D721Med (cell line): ENCODE results near the gene P2RX1.

Experiments
- DNase-seq: peaks from one replicate; pipeline ENCODE4 v3.0.0; 2011; ENCODE audit warnings: low spot score; ENCODE audit not compliant: insufficient read length
- FAIRE-seq: peaks from 2 replicates; lab custom pipeline; 2011; peaks lifted over from hg19 to GRCh38; lab: Jason Lieb, UNC
- CTCF ChIP-seq: IDR thresholded peaks from 2 replicates; pipeline ENCODE4 v1.5.1; 2012; ENCODE audit warnings: mild to moderate bottlenecking, control low read depth; ENCODE audit not compliant: insufficient read depth; ENCODE audit errors: missing control alignments

P2RX1 gene

DNA sequence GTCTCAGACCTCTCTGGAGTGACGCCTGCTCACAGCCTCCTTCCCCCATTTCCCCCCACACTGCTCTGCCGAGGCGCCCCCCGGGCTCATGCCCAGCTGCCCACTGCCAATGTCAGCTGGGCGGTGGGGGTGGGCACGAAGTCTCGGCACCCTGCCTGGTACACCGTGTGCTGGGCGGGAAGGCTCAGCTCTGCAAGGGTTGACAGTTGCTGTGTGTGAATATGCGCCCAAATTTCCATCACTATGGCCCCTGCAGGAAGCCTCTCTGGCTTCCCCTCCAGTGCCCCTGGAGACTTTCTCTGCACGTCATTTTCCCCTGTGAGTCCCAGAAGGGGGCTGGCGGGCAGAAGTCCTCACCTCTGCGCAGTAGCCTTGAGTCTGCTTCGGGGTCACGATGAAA is 11.8 kb downstream of the P2RX1 start:
- no peak for TF ChIP-seq CTCF
- FAIRE-seq: no peak
- no peak for DNase-seq

- DNase-seq (no peak), FAIRE-seq (no peak)
- no peak for TF ChIP-seq CTCF
Measured at GRCh38 chr17:3903881-3904290, 12.4 kb downstream of the P2RX1 start.

- FAIRE-seq (no peak), DNase-seq (no peak)
- TF ChIP-seq CTCF: no peak
Measured at GRCh38 chr17:3903051-3903825, 13.0 kb downstream of the P2RX1 start.

DNA sequence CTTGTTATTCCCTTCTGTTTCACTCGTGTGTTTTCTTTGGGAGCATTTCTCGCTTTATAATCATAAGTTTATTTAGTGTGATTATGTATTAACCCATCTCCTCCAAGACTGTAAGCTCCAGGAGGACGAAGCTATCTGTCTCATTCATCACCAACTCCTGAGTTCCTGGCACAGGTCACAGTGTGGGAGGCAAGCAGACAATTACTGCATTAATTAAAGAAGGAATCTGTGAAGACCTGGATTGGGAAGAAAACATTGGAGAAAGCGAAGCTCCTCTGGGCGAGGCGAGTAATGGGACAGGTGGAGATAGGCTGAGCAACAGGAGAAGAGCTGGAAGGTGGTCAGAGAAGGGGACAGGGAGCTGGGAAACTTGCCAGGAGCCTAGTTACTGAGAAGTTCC is 15.6 kb downstream of the P2RX1 start:
- no peak for DNase-seq
- TF ChIP-seq CTCF: no peak
- FAIRE-seq: no peak

- DNase-seq (no peak), FAIRE-seq (no peak)
- TF ChIP-seq CTCF: no peak
Measured at GRCh38 chr17:3897731-3898130, 18.5 kb downstream of the P2RX1 start.

DNA sequence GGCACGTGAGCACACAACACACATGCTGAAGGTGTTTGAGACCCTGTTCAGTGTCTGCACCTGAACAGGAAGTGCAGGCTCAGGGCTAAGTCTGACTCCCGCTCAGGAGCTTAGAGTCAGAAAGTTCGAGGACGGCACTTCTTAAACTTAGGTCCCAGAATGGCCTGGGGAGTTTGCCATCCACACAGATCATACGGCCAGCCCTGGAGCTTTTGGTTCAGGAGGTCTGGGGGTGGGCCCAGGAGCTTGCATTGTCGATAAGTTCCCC is 19.4 kb downstream of the P2RX1 start:
- no peak for TF ChIP-seq CTCF
- FAIRE-seq (no peak), DNase-seq (no peak)

DNA sequence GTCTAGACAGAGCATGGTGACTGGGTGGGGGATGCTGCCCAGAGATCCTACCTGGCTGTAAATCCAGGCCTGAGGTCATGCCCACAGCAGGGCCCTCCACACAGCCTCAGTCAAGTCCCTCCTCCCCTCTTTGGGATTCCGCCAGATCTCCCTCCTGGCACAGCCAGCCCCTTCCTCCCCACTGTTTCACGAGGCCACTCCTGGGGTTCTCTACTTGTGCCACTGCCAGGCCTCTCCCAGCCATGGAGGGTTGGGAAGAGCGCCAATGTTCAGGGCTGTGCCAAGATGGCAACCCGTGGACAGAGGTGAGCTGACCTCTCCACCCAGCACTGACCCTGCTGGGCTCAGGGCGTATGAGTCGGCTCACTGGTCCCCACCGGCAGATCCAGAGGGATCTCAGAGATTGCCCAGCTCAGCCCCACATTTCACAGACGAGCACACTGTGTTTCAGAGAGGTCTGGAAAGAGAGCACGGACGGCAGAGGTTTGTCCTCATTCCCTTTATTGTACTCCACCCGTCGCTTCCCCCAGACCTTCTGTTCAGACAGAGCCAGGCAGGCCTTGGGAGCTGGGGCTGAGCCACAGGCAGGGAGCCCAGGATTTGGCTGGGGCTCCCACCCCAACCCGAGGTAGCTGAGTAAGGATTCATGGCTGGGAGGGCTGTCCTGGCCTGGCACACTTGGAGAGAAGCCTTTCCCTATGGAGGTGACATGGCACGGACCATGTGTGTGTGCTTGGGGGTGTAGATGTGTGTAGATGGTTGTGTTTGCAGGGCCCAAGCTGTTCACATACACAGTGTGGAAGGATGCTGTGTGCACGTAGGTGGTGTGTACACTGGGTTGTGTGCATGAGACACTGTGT is 19.9 kb downstream of the P2RX1 start:
- DNase-seq (no peak), FAIRE-seq (no peak)
- no peak for TF ChIP-seq CTCF
